Duodenal mucosa (tissue), 2 donors: ENCODE results near the gene MYO3A.
"Not testable (repeated sequence)": the region's sequence is repeated elsewhere in the genome, so short reads cannot be mapped to it uniquely, and the experiment has no call there.

ENCODE experiments used
- H3K27ac ChIP-seq: one replicate; pipeline ENCODE4 v1.7.0; 2013; ENCODE audit warnings: low read depth, low read length
- H3K27me3 ChIP-seq, 2 donors: one replicate each; pipeline ENCODE4 v1.7.0; 2013; ENCODE audit warnings: low read length in 2 of 2, control low read depth in 1 of 2; ENCODE audit not compliant: insufficient read depth in 2 of 2, control insufficient read depth in 1 of 2
- H3K36me3 ChIP-seq, 2 donors: one replicate each; pipeline ENCODE4 v1.7.0; 2013; ENCODE audit warnings: low read length in 2 of 2, control low read depth in 1 of 2; ENCODE audit not compliant: insufficient read depth in 2 of 2, control insufficient read depth in 1 of 2
- H3K4me1 ChIP-seq, 2 donors: one replicate each; pipeline ENCODE4 v1.7.0; 2013; ENCODE audit warnings: low read length in 2 of 2, control low read depth in 1 of 2; ENCODE audit not compliant: insufficient read depth in 2 of 2, control insufficient read depth in 1 of 2
- H3K4me3 ChIP-seq, 2 donors: one replicate each; pipeline ENCODE4 v1.7.0; 2013; ENCODE audit warnings: low read length in 2 of 2, low read depth in 1 of 2
- H3K9ac ChIP-seq, 2 donors: one replicate each; pipeline ENCODE4 v1.7.0; 2013; ENCODE audit warnings: low read length in 2 of 2, low read depth in 1 of 2
- H3K9me3 ChIP-seq, 2 donors: one replicate each; pipeline ENCODE4 v1.7.0; 2013; ENCODE audit warnings: low read length in 2 of 2, control low read depth in 1 of 2; ENCODE audit not compliant: control insufficient read depth in 1 of 2

MYO3A gene

GRCh38 chr10:25972631-25973030, 38.6 kb downstream of the MYO3A start:
- H3K9me3 ChIP-seq: no peaks in the 10 kb centered on the region
- H3K36me3 ChIP-seq: no peaks in the 10 kb centered on the region
- H3K27me3 ChIP-seq: no peaks in the 10 kb centered on the region
- no peaks in the 10 kb centered on the region for H3K4me1 ChIP-seq
- no peak overlapping the region for H3K9ac ChIP-seq
- no peak overlapping the region for H3K4me3 ChIP-seq
- no peak overlapping the region for H3K27ac ChIP-seq

GRCh38 chr10:25974897-25975459, 40.9 kb downstream of the MYO3A start:
- Histone ChIP-seq H3K4me1 (no peaks in the 10 kb centered on the region), H3K9ac (no peak overlapping the region), H3K36me3 (no peaks in the 10 kb centered on the region), H3K4me3 (no peak overlapping the region), H3K27me3 (no peaks in the 10 kb centered on the region), H3K9me3 (no peaks in the 10 kb centered on the region), H3K27ac (no peak overlapping the region)

GRCh38 chr10:25978771-25979170, 44.7 kb downstream of the MYO3A start:
- no peaks in the 10 kb centered on the region for H3K9me3 ChIP-seq
- no peaks in the 10 kb centered on the region for H3K36me3 ChIP-seq
- H3K4me1 ChIP-seq: no peaks in the 10 kb centered on the region
- no peaks in the 10 kb centered on the region for H3K27me3 ChIP-seq
- no peak overlapping the region for H3K4me3 ChIP-seq
- no peak overlapping the region for H3K27ac ChIP-seq
- no peak overlapping the region for H3K9ac ChIP-seq

GRCh38 chr10:25982107-25982506, 48.1 kb downstream of the MYO3A start:
- Histone ChIP-seq H3K4me1 (no peaks in the 10 kb centered on the region), H3K36me3 (no peaks in the 10 kb centered on the region), H3K4me3 (no peak overlapping the region), H3K27ac (no peak overlapping the region), H3K9ac (no peak overlapping the region), H3K27me3 (no peaks in the 10 kb centered on the region), H3K9me3 (no peaks in the 10 kb centered on the region)

GRCh38 chr10:25988583-25988982, 54.6 kb downstream of the MYO3A start:
- Histone ChIP-seq H3K36me3 (no peaks in the 10 kb centered on the region), H3K9ac (no peak overlapping the region), H3K27me3 (no peaks in the 10 kb centered on the region), H3K27ac (no peak overlapping the region), H3K9me3 (no peaks in the 10 kb centered on the region), H3K4me3 (no peak overlapping the region), H3K4me1 (no peaks in the 10 kb centered on the region)

GRCh38 chr10:25989951-25990350, 55.9 kb downstream of the MYO3A start:
- no peaks in the 10 kb centered on the region for H3K4me1 ChIP-seq

GRCh38 chr10:25999295-25999981, 65.4 kb downstream of the MYO3A start:
- Histone ChIP-seq H3K27ac (no peak overlapping the region), H3K9ac (no peak overlapping the region), H3K27me3 (no peaks in the 10 kb centered on the region), H3K4me1 (no peaks in the 10 kb centered on the region), H3K9me3 (peaks cover 0 to 4% of the 10 kb centered on the region in 2 donors), H3K36me3 (no peaks in the 10 kb centered on the region), H3K4me3 (no peak overlapping the region)

More at GRCh38 chr10:25989951-25990350, 55.9 kb downstream of the MYO3A start:
- H3K27ac ChIP-seq: no peak overlapping the region
- no peaks in the 10 kb centered on the region for H3K27me3 ChIP-seq
- H3K9me3 ChIP-seq: no peaks in the 10 kb centered on the region
- H3K36me3 ChIP-seq: no peaks in the 10 kb centered on the region
- H3K9ac ChIP-seq: no peak overlapping the region
- no peak overlapping the region for H3K4me3 ChIP-seq

GRCh38 chr10:26000971-26001370, 66.9 kb downstream of the MYO3A start:
- Histone ChIP-seq H3K4me1 (no peaks in the 10 kb centered on the region), H3K27me3 (no peaks in the 10 kb centered on the region), H3K9ac (no peak overlapping the region), H3K9me3 (peaks cover 0 to 4% of the 10 kb centered on the region in 2 donors), H3K27ac (no peak overlapping the region), H3K36me3 (no peaks in the 10 kb centered on the region), H3K4me3 (no peak overlapping the region)

GRCh38 chr10:26002466-26002865, 68.4 kb downstream of the MYO3A start:
- H3K4me3 ChIP-seq, H3K27ac ChIP-seq, H3K4me1 ChIP-seq, H3K36me3 ChIP-seq, H3K27me3 ChIP-seq, H3K9me3 ChIP-seq, H3K9ac ChIP-seq: not testable (repeated sequence)

- Histone ChIP-seq H3K9ac (no peak overlapping the region), H3K27ac (no peak overlapping the region), H3K4me1 (no peaks in the 10 kb centered on the region), H3K9me3 (peaks cover 0 to 6% of the 10 kb centered on the region in 2 donors), H3K27me3 (no peaks in the 10 kb centered on the region), H3K36me3 (no peaks in the 10 kb centered on the region), H3K4me3 (no peak overlapping the region)
Measured at GRCh38 chr10:26015092-26015491, 81.1 kb downstream of the MYO3A start.
